Measurements from ENCODE around the gene ABHD12B.

DNA sequence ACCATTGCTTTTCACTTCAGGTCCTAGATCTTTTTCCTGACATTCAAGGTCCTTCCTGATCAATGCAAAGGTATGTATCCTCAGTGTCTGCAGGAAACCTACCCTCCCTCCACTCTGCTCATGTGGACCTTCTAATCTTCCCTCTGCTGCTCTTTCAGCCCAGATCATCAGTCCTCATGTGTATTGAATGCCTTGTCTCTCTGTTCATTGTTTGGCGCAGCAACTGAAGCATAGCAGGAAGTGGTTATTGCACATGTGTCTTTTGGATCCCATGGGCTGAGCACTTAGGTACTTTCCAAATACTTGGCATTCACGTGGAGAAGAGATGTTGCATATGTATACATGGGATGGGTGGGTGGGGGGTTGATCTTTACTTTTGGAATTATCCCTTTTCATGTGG is 36.6 kb upstream of the ABHD12B start:
- TF ChIP-seq TAF1 (IDR thresholded peaks at IDR 0.05; ENCODE audit: low read depth, low read length) (no peak), PAX5 (IDR thresholded peaks at IDR 0.05; ENCODE audit: insufficient read depth, low read length, severe bottlenecking) (peak; percentile 36), POLR2A (IDR thresholded peaks at IDR 0.05; ENCODE audit: low read depth, low read length) (peak; percentile 56), POU2F2 (IDR thresholded peaks at IDR 0.05; ENCODE audit: low read depth, low read length) (peak; percentile 19; the same call in 1 of the 2 replicates), POLR2AphosphoS5 (IDR thresholded peaks at IDR 0.05; ENCODE audit: low read depth, low read length) (no peak), SPI1 (IDR thresholded peaks at IDR 0.05; ENCODE audit: low read depth, low read length) (peak; percentile 36; the same call in 1 of the 2 replicates)

Measured in GM12891 (cell line).